GM18867 (cell line): ENCODE data around the gene GATB.

ENCODE experiments used
- ATAC-seq: cut with Tn5 transposase; IDR thresholded peaks from one replicate; pipeline ENCODE4 v1.9.1; 2021; ENCODE audit warnings: mild to moderate bottlenecking, moderate library complexity; ENCODE audit not compliant: unreplicated experiment

GATB gene

GRCh38 chr4:151656058-151656457 is 104.7 kb downstream of the GATB start:
- no peak for ATAC-seq

DNA sequence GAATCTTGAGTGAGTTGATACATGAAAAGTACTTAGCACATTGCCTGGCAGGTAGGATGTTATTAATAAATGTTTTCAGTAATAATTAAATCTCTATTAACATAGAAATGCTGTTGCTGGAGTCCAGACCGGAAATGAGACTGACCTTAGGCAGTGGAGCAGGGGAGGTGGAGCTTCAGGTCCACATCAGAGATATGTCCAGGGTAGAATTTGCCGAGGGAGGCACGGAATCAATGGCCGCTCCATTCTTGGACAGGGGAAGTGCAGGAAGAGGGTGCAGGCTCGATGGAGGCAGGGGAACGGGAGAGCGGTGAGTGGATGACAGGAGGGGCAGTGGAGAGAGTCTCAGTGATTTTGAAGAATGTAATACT is 107.3 kb downstream of the GATB start:
- ATAC-seq = no peak

- no peak for ATAC-seq
These were observed 107.8 kb downstream of the GATB start for GRCh38 chr4:151652841-151653547.

DNA sequence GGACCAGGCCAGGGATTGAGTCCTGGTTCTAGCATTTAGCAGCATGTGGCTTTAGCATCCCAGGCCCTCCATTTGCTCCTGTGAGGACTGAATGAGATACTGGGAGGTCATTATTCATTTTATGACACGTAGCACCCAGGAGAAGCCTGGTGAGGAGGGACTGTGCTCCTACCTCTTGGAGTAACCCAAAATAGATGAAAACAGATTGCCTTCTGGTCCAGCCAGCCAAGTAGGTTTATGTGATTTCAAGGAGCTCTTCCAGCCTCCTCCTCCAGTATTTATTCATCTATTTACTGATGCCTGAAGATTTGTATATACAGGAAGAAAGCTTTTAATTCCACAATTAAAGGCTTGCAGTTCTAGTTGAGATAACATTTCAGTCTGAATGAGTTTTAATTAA is 109.3 kb downstream of the GATB start:
- no peak for ATAC-seq

GRCh38 chr4:151649479-151649878 is 111.3 kb downstream of the GATB start:
- no peak for ATAC-seq

DNA sequence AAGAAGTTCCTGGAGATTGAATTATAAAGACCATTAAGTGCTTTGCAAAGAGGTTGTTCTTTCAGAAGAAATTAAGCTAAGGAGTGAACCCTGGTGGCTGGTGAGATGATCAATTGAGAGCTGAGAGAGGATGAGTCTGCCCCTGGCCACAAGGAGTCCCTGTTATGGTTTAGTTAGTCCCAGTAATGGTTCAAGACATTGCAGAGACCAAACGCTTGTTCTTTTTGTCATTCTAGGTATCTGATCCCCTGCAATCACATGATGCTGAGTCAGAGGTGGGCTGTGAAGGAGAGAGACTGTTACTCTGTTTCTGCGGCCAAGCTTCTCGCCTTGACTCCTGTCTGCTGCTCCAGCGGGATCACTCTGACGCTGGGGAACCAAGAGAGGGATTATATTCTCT is 114.5 kb downstream of the GATB start:
- ATAC-seq = no peak

- no peak for ATAC-seq
These were observed 116.2 kb downstream of the GATB start for GRCh38 chr4:151644622-151645021.

- no peak for ATAC-seq
These were observed 117.2 kb downstream of the GATB start for GRCh38 chr4:151643564-151643963.

- ATAC-seq = no peak
These were observed 118.8 kb downstream of the GATB start for GRCh38 chr4:151641983-151642382.

DNA sequence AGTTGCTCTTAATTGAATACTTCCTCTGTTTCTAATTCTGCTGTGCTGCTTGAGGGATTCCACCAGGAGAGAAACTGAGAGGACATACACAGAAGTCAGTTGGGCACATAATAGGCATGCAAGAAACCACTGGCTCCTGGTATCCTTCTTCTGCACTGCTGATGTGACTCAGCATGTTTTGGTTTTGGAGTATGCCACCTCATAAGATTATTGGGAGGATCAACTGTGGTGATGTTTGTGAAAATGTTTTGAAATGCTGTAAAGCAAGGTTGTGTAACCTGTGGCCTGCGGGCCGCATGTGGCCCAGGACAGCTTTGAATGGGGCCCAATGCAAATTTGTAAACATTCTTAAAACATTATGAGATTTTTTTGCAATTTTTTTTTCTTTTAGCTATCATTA is 119.6 kb downstream of the GATB start:
- no peak for ATAC-seq

DNA sequence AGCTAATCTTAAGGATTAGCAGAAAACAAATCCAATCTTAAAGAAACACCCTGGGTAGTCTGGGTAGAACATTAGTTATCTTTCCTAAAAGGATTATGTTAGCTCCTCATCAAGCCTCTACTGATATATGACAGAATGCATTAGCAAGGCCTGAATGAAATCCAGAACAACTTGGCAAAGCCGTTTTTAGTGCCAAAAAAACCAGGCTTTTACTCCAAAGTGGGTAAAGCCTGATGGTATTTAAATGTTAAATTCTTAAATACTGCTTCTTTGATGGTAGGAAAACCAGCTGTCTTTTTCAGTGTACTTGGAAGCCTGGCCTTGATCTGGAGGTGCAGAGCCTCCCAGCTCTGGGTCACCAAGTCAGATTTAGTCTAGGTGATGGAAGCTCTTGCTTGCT is 120.4 kb downstream of the GATB start:
- ATAC-seq = no peak

DNA sequence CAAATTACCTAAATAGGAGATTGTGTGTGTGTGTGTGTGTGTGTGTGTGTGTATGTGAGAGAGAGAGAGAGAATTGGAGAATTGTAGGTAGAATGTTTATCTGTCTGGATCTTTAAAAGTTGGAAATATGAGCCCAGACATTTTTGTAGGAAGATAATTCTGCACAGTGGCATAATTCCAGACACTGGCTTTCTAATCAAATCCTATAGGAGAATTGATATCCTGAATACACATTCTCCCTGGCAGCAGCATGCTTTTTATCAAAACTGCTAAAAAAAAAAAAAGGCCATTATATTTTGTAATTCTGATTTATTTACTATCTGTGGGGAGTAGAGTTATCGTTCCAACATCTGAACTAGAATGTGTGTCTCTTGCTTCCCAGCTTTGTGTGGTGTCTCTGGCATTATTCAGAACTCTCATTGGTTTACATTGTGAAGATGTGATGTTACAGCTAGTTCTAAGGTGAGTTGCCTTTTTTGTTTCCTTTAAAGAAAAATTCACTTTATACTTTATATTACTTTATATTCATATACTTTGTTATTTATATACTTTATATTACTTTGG is 122.4 kb downstream of the GATB start:
- no peak for ATAC-seq

DNA sequence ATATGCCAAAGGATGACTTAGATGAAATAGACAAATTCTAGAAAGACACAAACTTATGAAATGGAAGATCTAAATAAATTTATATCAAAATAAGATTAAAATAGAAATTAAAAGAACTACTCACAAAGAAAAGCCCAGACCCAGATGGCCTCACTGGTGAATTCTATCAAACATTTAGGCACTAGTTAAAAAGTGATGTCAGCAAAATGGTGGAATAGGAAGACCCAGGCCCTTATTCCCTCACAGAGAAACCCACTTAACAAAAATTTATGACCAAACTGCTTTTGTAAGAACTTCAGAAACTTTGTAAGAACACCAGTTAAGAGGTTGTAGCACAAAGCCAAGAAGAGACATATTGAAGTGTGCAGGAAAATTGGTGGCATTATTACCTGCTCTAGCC is 129.5 kb downstream of the GATB start:
- ATAC-seq = no peak

- ATAC-seq = no peak
These were observed 131.6 kb downstream of the GATB start for GRCh38 chr4:151629097-151629783.

DNA sequence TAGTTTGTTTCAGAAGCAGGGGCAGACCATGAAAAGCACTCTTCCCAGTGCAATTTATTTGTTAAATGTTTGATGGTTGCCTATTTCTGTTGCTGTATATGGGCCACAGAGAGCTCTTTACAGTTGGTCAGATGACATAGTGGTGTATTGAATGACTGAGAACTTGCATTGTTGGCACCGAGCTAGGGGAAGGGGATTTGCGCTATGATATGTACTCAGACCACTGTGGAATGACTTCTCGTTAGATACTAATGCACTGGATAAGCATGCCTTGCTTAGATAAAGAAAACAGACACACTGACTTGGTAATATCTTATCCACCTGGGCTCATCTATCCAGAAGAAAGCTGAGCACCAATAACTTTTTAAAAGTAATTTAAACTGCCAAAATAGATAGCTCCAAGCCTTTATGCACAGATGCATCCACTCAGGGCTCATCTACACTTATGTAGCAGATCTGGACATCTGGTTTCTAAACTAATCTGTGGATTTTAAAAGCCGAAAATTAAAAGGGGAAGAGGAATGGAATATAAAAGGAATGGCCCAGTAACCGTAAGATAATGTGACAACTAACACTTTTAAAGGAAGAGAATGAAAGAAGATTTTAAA is 132.7 kb downstream of the GATB start:
- no peak for ATAC-seq

GRCh38 chr4:151627491-151627890 is 133.3 kb downstream of the GATB start:
- ATAC-seq = no peak

DNA sequence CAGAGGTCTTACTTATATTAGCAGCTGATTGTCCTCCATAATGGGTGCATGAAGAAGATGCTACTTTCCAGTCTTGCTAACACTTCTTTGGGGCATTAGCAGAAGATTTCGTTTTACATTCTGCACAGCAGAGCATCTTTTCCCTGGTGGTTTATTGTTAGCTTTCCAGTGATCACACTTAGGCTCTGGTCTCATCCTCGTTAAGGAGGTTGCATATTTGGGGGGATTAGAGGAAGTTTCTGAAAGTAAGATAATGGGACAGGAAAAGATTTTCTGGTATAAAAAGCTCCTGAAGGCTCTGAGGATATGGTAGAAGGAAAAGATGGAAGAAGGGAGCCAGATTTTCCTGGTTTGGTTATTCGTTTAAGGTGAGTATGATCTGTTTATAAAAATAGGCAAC is 134.1 kb downstream of the GATB start:
- ATAC-seq = no peak

DNA sequence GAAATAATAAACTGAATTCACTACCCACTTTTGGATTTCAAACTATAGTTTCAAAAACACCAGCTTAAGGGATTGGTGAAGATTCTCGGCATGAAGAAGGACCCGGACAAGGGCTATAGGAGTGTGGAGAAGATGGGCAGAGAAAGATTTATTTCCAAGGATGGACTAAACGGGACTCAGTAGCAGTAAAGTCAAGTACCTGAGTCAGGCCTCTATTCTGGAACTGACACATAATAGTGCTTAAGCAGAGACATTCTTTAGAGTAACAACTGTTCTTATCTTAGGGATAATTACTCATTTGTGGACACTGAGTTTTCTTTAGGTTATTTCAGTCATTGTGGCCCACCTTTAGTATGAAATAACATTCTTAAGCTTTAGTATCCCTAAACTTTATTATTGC is 134.6 kb downstream of the GATB start:
- no peak for ATAC-seq

GRCh38 chr4:151624626-151625565 is 135.9 kb downstream of the GATB start:
- ATAC-seq = no peak
